Hepatocyte (in vitro differentiated cells): Measurements from ENCODE around the gene BCLAF1. TPM values are rescaled to one million over a fixed set of nuclear protein-coding genes. Genes with fewer than 3 reads are reported as not detected.

ENCODE experiments used
- DNase-seq: peaks from one replicate; pipeline ENCODE4 v3.0.0-alpha.2; 2016; ENCODE audit warnings: low spot score
- H2AFZ ChIP-seq: fragments of 200-600 bp; sonication (generic); 2 replicates; pipeline ENCODE4 v1.6.0; 2016; ENCODE audit warnings: antibody characterized with exemption, mild to moderate bottlenecking
- H3K27ac ChIP-seq: fragments of 200-600 bp; sonication (generic); 2 replicates; pipeline ENCODE4 v1.5.1; 2016; ENCODE audit warnings: mild to moderate bottlenecking
- H3K27me3 ChIP-seq: fragments of 200-600 bp; sonication (generic); 2 replicates; pipeline ENCODE4 v1.6.1; 2016
- H3K36me3 ChIP-seq: fragments of 200-600 bp; sonication (generic); replicated peaks from 2 replicates; pipeline ENCODE4 v1.5.1; 2016; ENCODE audit warnings: low read depth; ENCODE audit not compliant: insufficient read depth
- H3K4me1 ChIP-seq: fragments of 200-600 bp; sonication (generic); 2 replicates; pipeline ENCODE4 v1.5.1; 2016; ENCODE audit warnings: mild to moderate bottlenecking, moderate library complexity; ENCODE audit not compliant: insufficient read depth
- H3K4me2 ChIP-seq: fragments of 200-600 bp; sonication (generic); 2 replicates; pipeline ENCODE4 v1.6.0; 2016
- H3K4me3 ChIP-seq: fragments of 200-600 bp; sonication (generic); 2 replicates; pipeline ENCODE4 v1.5.1; 2016; ENCODE audit warnings: mild to moderate bottlenecking
- H3K79me2 ChIP-seq: fragments of 200-600 bp; sonication (generic); 2 replicates; pipeline ENCODE4 v1.6.0; 2017; ENCODE audit warnings: mild to moderate bottlenecking
- H3K9me2 ChIP-seq: fragments of 200-600 bp; sonication (generic); replicated peaks from 2 replicates; pipeline ENCODE4 v1.6.0; 2017; ENCODE audit warnings: mild to moderate bottlenecking; ENCODE audit not compliant: insufficient read depth
- H3K9me3 ChIP-seq: fragments of 200-600 bp; sonication (generic); 2 replicates; pipeline ENCODE4 v1.5.1; 2016; ENCODE audit warnings: low read depth, mild to moderate bottlenecking
- H4K20me1 ChIP-seq: fragments of 200-600 bp; sonication (generic); 2 replicates; pipeline ENCODE4 v1.6.0; 2016; ENCODE audit warnings: mild to moderate bottlenecking; ENCODE audit not compliant: insufficient read depth, poor library complexity, severe bottlenecking
- EZH2 ChIP-seq: fragments of 200-600 bp; sonication (generic); IDR thresholded peaks from 2 replicates; pipeline ENCODE4 v1.6.1; 2016; ENCODE audit warnings: antibody characterized with exemption, mild to moderate bottlenecking, borderline replicate concordance
- EZH2phosphoT487 ChIP-seq: fragments of 200-600 bp; sonication (generic); IDR thresholded peaks from one replicate; pipeline ENCODE4 v1.6.1; 2018; ENCODE audit warnings: antibody characterized with exemption, mild to moderate bottlenecking, low read depth, moderate library complexity; ENCODE audit not compliant: unreplicated experiment, severe bottlenecking
- WGBS: methylation state at CpG from one replicate; pipeline ENCODE4 v1.1.6; 2016; ENCODE audit warnings: low lambda C conversion rate; ENCODE audit errors: missing lambda C conversion rate; 5-methylcytosine and 5-hydroxymethylcytosine counted together
- polyA plus RNA-seq: library from polyadenylated mRNA; unstranded; fragments of >200 nt; fragmentation: Nextera tagmentation; extraction: Ambion mirVana; gene quantifications from 2 replicates; pipeline ENCODE4 v1.2.1, GENCODE V29; 2016
- total RNA-seq: library from RNA; depleted of rRNA; stranded (reverse); fragments of >200 nt; gene quantifications from 2 replicates; pipeline ENCODE4 v1.2.3, GENCODE V29; 2014
- TF ChIP-seq, protein P1 (sequence below): fragments of 200-600 bp; sonication (generic); IDR thresholded peaks from 2 replicates; pipeline ENCODE4 v1.5.1; 2016; ENCODE audit warnings: antibody characterized with exemption, mild to moderate bottlenecking; ENCODE audit not compliant: poor library complexity

BCLAF1 gene
- total and polyA plus RNA-seq, 2 experiments from 2014 or later = 58.2 to 154 TPM

DNA sequence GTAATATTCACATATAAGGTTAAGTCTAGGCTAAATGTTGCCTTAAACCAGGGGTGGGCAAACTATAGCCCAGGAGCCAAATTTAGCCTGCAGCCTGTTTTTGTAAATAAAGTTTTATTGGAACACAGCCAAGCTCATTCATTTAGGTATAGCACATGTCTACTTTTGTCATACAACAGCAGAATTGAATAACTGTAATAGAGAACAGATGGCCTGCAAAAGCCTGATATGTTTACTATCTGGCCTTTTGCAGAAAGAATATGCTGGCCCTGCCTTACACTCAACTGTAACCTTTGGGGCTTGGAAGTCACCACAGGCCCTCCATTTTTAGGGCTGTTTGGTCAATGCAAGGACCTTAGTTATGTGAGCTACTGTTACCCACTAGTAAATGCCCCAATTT, 17.7 kb upstream of the BCLAF1 start:
- Histone ChIP-seq H3K9me3 (no peaks in the 10 kb centered on the region), H3K9me2 (no peaks in the 10 kb centered on the region), H3K36me3 (no peaks in the 10 kb centered on the region), H4K20me1 (no peaks in the 10 kb centered on the region), H3K4me2 (no peak overlapping the region), H3K27ac (no peak overlapping the region), H3K27me3 (no peaks in the 10 kb centered on the region), H2AFZ (no peak overlapping the region), H3K4me3 (no peak overlapping the region), H3K79me2 (no peaks in the 10 kb centered on the region), H3K4me1 (no peaks in the 10 kb centered on the region)
- TF ChIP-seq EZH2 = no peak
- TF ChIP-seq, protein P1, sequence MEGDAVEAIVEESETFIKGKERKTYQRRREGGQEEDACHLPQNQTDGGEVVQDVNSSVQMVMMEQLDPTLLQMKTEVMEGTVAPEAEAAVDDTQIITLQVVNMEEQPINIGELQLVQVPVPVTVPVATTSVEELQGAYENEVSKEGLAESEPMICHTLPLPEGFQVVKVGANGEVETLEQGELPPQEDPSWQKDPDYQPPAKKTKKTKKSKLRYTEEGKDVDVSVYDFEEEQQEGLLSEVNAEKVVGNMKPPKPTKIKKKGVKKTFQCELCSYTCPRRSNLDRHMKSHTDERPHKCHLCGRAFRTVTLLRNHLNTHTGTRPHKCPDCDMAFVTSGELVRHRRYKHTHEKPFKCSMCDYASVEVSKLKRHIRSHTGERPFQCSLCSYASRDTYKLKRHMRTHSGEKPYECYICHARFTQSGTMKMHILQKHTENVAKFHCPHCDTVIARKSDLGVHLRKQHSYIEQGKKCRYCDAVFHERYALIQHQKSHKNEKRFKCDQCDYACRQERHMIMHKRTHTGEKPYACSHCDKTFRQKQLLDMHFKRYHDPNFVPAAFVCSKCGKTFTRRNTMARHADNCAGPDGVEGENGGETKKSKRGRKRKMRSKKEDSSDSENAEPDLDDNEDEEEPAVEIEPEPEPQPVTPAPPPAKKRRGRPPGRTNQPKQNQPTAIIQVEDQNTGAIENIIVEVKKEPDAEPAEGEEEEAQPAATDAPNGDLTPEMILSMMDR = no peak
- no peak for TF ChIP-seq EZH2phosphoT487
- DNase-seq = no peak

GRCh38 chr6:136306466-136306865, 16.8 kb upstream of the BCLAF1 start:
- H3K4me3 ChIP-seq = no peak overlapping the region
- H3K79me2 ChIP-seq = no peaks in the 10 kb centered on the region
- no peak overlapping the region for H3K4me2 ChIP-seq
- H4K20me1 ChIP-seq = no peaks in the 10 kb centered on the region
- H2AFZ ChIP-seq = no peak overlapping the region
- H3K27ac ChIP-seq = no peak overlapping the region
- no peaks in the 10 kb centered on the region for H3K9me3 ChIP-seq
- H3K36me3 ChIP-seq = no peaks in the 10 kb centered on the region
- DNase-seq = no peak
- H3K9me2 ChIP-seq = no peaks in the 10 kb centered on the region
- 72% methylated on average over 1 of the region's 1 CpG for WGBS
- H3K4me1 ChIP-seq = no peaks in the 10 kb centered on the region
- no peaks in the 10 kb centered on the region for H3K27me3 ChIP-seq
- TF ChIP-seq, protein P1 = no peak
- no peak for TF ChIP-seq EZH2
- TF ChIP-seq EZH2phosphoT487 = no peak

DNA sequence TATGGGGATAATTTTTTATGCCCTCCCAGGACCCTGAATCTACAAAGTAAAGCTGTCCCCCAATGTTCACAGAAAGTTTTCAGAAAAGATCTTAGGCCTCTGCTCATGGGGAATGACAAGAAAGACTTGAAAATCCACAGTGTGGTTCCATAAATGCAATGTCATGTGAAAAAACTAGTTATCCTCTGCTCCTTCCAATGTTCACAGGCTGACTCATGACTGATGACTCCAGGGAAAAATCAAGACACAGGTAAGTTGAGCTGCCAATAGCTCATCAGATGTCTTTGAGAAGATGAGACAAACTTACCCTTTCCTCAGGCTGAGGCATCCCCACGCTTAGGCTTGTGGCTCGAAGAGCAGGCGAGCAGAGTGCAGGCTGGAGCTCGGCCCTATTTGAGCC, 14.8 kb upstream of the BCLAF1 start:
- 90% methylated on average over 4 of the region's 4 CpGs for WGBS
- no peak for DNase-seq
- no peak overlapping the region for H3K4me2 ChIP-seq
- H2AFZ ChIP-seq = no peak overlapping the region
- no peaks in the 10 kb centered on the region for H3K79me2 ChIP-seq
- H3K4me1 ChIP-seq = no peaks in the 10 kb centered on the region
- TF ChIP-seq, protein P1 = no peak
- no peak for TF ChIP-seq EZH2phosphoT487
- no peak for TF ChIP-seq EZH2
- no peaks in the 10 kb centered on the region for H3K9me2 ChIP-seq
- no peak overlapping the region for H3K4me3 ChIP-seq
- no peaks in the 10 kb centered on the region for H3K36me3 ChIP-seq
- no peaks in the 10 kb centered on the region for H3K27me3 ChIP-seq
- no peaks in the 10 kb centered on the region for H3K9me3 ChIP-seq
- H3K27ac ChIP-seq = no peak overlapping the region
- H4K20me1 ChIP-seq = no peaks in the 10 kb centered on the region

DNA sequence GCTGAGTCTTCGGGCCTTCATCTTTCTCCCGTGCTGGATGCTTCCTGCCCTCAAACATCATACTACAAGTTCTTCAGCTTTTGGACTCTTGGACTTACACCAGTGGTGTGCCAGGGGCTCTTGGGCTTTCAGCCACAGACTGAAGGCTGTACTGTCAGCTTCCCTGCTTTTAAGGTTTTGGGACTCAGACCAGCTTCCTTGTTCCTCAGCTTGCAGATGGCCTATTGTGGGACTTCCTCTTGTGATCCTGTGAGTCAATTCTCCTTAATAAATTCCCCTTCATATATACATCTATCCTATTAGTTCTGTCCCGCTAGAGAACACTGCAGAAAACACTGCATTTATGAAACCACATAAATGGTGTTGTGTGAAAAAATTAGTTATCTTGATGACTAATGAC, 13.9 kb upstream of the BCLAF1 start:
- no peaks in the 10 kb centered on the region for H3K36me3 ChIP-seq
- TF ChIP-seq EZH2 = no peak
- H3K4me2 ChIP-seq = no peak overlapping the region
- no peak overlapping the region for H3K4me3 ChIP-seq
- H3K4me1 ChIP-seq = no peaks in the 10 kb centered on the region
- no peaks in the 10 kb centered on the region for H3K9me2 ChIP-seq
- no peaks in the 10 kb centered on the region for H4K20me1 ChIP-seq
- H2AFZ ChIP-seq = no peak overlapping the region
- H3K9me3 ChIP-seq = no peaks in the 10 kb centered on the region
- WGBS = 98% methylated on average over 3 of the region's 3 CpGs
- no peaks in the 10 kb centered on the region for H3K27me3 ChIP-seq
- DNase-seq = no peak
- no peaks in the 10 kb centered on the region for H3K79me2 ChIP-seq
- H3K27ac ChIP-seq = no peak overlapping the region
